GM21786 (cell line): Measurements from ENCODE around the gene SF3A1.

ENCODE experiments used
- ATAC-seq: cut with Tn5 transposase; IDR thresholded peaks from one replicate; pipeline ENCODE4 v1.9.1; 2021; ENCODE audit not compliant: unreplicated experiment

SF3A1 gene

GRCh38 chr22:30386608-30386959 is 29.9 kb upstream of the SF3A1 start:
- ATAC-seq = no peak

- no peak for ATAC-seq
Observed at GRCh38 chr22:30385942-30386341, 29.2 kb upstream of the SF3A1 start.

- no peak for ATAC-seq
Observed at GRCh38 chr22:30383061-30383460, 26.4 kb upstream of the SF3A1 start.

DNA sequence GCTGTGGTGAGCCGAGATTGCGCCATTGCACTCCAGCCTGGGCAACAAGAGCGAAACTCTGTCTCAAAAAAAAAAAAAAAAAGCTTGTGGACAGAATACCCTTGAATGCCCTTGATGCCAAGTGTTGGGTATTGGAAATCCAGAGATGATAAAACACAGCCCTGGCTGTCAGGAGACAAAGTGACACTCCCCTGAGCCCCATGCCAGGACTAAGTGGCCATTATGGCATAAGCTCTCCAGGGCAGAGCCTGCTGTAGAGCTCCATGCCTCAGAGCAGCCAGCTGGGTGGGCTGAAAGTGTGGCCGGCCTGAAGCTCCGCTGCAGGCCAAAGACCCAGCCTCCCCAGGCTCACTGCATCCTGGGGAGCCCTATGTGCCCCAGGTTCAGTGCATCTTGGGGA is 25.6 kb upstream of the SF3A1 start:
- no peak for ATAC-seq

DNA sequence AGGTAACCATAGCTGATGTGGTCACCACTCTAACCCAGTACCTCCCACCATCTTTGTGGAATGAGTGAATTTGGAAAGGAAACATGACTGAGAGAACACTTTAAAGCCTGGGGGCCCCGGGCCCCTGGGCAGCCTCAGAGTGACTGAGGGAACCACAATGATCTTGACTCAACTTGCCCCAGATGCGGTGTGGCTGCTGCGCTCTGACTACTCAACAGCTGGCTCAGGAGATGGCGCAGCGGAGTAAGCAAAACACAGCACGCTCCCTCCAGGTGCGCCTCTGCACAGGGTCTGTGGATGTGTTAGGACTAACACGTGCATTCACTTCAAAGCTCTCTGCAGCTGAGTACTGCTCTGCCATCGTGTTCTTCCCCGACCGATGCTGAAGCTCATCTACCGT is 24.6 kb upstream of the SF3A1 start:
- ATAC-seq = no peak

DNA sequence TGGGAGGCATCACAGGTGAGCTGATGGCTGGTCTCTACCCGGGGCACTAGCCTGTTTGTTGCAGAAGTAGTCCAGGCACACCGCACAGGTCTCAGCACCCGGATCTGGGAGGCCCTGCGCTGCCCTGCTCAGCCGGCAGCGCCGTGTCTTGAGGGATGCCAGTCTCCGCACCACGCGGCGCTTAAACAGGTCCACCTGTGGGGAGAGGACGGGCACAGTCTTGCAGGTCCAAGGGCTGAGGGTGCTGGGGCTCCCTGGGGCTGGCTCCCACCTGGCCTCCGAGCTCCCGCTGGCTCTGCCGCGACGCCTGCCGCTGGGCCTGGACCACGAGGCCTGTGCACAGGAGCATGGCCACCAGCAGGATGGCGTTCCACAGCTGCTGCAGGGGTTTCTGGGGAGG is 23.3 kb upstream of the SF3A1 start:
- no peak for ATAC-seq

DNA sequence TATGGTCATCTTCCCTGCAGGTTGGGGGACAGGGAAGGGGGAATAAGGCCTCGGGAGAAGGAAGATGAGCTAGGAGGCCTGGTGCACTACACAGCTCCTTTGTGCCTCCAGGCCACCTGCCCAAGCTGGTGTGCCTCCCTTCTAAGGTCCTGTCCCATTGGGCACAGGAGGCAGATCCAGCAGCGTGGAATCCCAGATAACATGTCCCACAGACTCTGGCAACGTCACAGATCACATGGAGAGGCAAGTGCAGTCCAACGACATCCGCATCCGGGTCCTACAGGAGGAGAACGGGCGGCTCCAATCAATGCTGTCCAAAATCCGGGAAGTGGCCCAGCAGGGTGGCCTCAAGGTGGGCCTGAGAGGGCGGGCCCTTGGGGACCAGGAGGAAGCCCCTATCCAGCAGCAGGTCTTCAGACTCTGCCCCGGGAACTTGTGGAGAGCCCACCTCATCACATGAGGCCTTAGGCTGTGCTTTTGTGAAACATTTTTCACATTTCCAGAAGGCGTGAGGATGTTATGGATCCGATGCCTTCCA is 18.7 kb upstream of the SF3A1 start:
- ATAC-seq = no peak

DNA sequence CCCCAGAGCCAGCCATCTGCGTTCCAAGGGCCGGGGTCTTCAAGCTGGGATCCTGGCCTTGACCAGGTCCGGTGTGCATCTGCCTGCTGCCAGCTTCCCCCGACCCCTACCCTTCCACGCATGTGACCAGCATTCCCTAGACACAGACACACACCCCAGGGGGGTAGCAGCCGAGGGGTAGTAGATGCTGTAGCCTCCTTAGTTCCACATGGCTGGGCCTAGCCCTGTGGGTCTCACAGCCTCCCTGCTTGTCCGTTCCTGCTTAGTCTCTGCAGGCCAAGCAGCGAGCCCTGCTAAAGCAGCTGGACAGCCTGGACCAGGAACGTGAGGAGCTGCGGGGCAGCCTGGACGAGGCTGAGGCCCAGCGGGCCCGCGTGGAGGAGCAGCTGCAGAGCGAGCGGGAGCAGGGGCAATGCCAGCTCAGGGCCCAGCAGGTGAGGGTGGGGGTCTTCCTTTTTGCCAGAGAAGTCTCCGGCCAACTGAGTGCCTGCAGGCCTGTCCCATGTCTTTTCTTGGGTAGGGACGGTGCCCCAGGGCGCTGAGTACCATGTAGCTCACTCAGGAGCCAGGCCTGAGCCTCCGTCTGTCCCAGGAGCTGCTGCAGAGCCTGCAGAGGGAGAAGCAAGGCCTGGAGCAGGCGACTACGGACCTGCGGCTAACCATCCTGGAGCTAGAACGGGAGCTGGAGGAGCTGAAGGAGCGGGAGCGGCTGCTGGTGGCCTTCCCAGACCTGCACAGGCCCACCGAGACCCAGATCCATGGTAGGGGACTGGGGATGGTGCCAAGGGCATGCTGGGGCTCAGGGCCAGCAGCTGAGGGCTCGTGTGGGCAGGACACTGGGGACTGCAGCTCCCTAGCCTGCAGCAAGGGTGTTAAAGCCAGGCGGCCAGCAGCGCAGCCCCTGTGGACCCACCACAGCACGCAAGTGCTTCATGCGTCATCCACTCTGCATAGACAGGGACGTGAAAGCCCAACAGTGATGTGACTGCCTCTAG is 16.9 kb upstream of the SF3A1 start:
- ATAC-seq = no peak

- no peak for ATAC-seq
Observed at GRCh38 chr22:30372915-30373314, 16.2 kb upstream of the SF3A1 start.

- no peak for ATAC-seq
Observed at GRCh38 chr22:30371981-30372380, 15.3 kb upstream of the SF3A1 start.

GRCh38 chr22:30371321-30371720 is 14.6 kb upstream of the SF3A1 start:
- no peak for ATAC-seq

GRCh38 chr22:30370641-30371230 is 14.0 kb upstream of the SF3A1 start:
- ATAC-seq = no peak

DNA sequence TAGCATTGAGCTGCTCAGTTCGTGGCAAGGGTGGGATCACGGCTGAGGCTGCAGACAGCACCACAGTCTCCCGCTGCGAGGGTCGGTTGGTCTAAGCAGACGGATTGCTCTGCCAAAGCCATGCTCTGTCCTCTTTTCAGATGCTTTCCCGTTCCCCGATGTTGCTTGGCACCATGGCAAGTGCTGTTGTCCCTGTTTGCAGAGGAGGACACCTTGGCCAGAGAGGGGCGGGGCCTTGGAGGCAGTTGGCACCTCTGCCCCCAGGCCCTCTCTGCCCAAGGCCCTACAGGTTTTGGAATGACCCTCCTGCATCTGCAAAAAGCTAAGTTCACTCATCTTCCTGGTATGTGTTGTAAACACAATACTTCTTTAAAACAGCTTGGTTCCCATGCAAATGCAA is 11.7 kb upstream of the SF3A1 start:
- no peak for ATAC-seq

- ATAC-seq = no peak
Observed at GRCh38 chr22:30365891-30366290, 9.2 kb upstream of the SF3A1 start.

GRCh38 chr22:30362651-30363281 is 6.1 kb upstream of the SF3A1 start:
- ATAC-seq = no peak

GRCh38 chr22:30361916-30362650 is 5.4 kb upstream of the SF3A1 start:
- ATAC-seq = no peak

DNA sequence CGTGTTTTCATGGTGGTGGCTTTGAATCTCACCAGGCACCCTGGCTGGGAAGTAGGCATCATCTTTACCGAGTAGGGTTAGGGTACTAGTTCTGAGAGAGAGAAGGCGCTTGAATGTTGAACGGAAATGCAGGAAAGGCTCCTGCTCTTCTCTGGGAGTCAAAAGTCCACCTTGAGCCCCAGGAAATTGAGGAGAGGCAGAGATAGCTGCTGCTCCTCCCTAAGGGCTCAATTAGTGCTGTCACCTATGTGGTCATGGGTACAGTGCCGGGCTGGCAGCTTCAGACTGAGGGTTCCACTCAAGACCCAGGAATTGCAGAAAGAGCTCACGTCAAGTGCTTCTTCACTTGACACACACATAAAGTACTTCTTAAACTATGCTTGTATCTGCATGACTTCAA is 1.8 kb upstream of the SF3A1 start:
- no peak for ATAC-seq

DNA sequence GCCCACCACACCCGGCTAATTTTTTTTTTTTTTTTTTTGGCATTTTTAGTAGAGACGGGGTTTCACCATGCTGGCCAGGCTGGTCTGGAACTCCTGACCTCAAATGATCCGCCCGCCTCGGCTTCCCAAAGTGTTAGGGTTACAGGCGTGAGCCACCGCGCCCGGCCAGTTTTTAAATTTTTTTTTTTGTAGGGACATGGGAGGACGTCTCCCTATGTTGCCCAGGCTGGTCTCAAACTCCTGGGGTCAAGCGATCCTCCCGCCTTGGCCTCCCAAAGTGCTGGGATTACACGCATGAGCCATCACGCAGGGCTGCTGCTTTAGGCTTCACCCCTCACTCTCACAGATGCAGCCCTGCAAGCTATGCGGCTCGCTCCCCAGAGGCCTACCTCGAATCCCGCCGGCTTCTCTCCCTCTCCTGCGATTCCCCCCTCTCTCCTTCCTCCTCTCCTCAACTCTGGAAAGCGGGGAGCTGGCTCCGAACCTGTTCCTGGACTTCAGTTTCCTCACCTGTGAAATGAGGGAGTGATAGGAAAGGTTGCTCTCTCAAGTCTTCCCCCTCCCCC is 1.0 kb upstream of the SF3A1 start:
- no peak for ATAC-seq

- ATAC-seq = no peak
Observed at GRCh38 chr22:30357236-30357570, 509 bp upstream of the SF3A1 start.

GRCh38 chr22:30354644-30355043 is 2.0 kb downstream of the SF3A1 start:
- no peak for ATAC-seq

DNA sequence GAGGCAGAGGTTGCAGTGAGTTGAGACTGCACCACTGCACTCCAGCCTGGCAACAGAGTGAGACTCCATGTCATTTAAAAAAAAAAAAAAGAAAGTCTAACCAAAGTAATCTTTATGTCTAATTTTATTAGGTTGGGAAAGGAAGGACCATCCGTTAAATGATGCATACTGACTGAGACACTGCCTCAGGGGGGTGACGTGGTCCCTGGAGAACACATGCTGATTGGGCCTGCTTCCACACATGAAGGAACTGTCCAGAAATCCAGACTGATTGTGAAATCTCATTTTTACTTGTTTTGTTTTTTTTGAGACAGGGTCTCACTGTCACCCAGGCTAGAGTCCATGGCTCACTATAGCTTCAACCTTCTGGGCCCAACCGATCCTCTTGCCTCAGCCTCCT is 5.5 kb downstream of the SF3A1 start:
- ATAC-seq = no peak
